ENCODE data around the gene FAHD1.
"Not testable (repeated sequence)": the region's sequence is repeated elsewhere in the genome, so short reads cannot be mapped to it uniquely, and the experiment has no call there.

Gene FAHD1

DNA sequence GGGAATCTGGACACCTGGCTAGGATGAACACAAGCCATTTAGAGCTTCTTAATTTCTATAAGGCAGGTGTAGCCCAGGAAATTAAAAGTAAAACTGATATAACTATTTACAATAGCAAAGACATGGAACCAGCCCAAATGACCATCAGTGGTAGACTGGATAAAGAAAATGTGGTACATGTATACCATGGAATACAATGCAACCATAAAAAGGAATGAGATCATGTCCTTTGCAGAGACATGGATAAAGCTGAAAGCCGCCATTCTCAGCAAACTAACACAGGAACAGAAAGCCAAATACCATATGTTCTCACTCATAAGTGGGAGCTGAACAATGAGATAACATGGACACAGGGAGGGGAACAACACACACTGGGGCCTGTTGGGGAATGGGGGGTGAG lies 19.4 kb downstream of the FAHD1 start:
- DNase-seq (ENCODE audit: low read depth): no peak

GRCh38 chr16:1850981-1851380 lies 24.0 kb downstream of the FAHD1 start:
- DNase-seq (ENCODE audit: low read depth): no peak

- no peak for DNase-seq (ENCODE audit: low read depth)
Measured at GRCh38 chr16:1851793-1852192, 24.8 kb downstream of the FAHD1 start.

DNA sequence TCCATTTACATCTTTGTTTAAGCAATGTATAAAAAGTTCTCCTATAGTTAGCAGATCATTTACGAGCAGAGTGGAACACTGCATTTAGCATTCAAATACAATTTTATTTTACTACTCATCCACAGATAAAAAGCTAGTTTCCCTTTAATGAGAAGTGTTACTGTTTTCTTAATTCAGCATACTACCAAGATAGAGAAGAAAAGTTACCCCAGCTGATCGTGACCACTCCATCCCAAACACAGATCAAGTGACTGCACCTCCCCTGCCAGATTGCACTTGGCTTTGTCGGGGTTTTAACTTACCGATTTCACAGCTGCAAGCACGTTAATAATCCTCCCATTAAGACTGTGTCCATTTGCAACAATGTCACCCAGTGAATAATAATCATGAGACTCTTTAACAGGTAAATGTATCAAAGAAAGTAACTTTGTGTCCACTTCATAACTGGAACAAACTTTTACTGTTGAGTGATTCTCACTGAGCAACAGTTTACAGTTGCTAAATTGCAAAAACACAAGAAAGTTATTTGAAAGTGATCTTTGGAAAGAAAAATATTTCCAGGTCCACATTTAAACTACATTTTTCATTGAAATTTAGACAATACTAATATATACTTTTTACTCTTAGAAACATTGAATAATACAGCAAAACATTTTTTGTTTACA lies 30.6 kb downstream of the FAHD1 start:
- no peak for DNase-seq (ENCODE audit: low read depth)

GRCh38 chr16:1858189-1858865 lies 31.3 kb downstream of the FAHD1 start:
- no peak for DNase-seq (ENCODE audit: low read depth)

DNA sequence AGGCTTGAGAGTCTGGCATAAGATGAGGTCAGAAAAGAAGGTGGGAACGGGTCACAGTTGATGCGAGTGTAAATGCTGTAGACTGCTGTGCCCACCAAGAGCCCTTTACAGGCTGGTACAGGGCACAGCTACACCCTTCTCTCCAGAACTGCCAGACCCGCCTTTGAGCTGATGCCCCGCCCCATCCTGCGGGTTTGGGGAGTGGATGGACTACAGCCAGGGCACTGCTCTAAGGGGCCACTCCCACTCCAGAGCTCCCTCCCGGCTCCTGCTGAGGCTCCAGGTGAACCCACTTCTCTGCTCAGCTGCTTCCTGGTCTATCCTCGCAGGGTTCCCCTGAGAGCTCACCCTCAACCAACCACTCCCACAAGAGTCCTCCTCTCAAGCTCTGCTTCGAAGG lies 32.6 kb downstream of the FAHD1 start:
- DNase-seq (ENCODE audit: low read depth): no peak

DNA sequence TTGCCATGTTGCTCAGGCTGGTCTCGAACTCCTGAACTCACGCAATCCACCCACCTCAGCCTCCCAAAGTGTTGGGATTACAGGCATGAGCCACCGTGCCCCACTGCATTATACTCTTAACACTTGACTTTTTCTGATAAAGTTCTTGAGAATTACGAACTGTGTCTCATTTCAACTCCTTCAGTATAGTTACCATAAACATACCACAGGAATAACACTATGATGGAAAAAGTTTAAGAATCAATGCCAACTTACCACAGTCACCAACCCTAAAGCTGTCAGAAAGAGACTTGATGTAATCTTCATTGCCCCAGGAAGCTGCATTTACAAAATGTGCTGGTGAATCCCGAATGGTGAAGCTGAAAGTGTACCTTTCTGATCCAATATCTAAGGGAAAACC lies 34.7 kb downstream of the FAHD1 start:
- no peak for DNase-seq (ENCODE audit: low read depth)

DNA sequence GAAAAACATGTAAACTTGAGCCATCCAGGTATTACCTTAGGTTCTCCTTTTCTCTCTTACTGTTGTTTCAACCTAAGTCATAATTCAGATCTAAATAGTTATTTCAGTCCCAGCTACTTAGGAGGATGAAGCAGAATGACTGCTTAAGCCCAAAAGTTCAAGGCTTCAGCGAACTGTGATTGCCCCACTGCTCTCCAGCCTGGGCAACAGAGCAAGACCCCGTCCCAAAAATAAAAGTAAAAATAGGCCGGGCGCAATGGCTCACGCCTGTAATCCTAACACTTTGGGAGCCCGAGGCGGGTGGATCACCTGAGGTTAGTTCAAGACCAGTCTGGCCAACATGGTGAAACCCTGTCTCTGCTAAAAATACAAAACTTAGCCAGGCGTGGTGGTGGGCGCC lies 35.4 kb downstream of the FAHD1 start:
- DNase-seq (ENCODE audit: low read depth): no peak

- peak; percentile 58 for DNase-seq (ENCODE audit: low read depth)
Measured at GRCh38 chr16:1863681-1864460, 36.9 kb downstream of the FAHD1 start.

GRCh38 chr16:1865902-1866690 lies 39.1 kb downstream of the FAHD1 start:
- DNase-seq (ENCODE audit: low read depth): no peak

DNA sequence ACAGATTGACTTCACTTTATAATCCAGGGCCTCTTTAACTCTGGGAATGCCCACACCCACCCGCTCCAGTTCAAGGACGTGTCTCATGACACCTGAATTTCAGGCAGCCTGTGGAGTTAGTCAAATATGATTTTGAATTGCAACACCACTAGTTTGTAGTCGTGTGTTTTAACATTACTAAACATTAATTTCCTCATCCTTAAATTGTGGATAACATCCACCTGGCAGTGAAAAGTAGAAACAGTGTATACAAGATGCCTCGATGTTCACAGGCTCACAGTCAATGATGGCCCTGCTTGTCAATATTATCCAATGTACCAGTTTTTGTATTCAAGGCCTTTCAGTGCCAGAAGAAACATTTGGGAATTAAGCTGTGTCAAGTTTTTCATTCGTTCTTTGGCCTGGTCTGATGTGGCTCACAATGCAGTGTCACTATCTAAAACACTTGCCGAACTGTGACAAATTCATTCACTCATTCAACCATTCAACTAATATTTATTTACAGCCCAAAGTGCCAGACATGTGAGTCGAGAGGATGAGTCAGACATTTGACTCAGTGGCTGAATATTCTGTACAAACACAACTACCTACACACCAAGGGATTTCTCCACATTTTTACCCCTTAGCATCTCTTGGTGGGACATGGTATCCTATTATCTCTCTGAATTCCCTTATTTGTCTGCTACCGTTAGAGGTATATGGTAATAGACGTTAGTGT lies 43.5 kb downstream of the FAHD1 start:
- peak; percentile 75 for DNase-seq (ENCODE audit: low read depth)

DNA sequence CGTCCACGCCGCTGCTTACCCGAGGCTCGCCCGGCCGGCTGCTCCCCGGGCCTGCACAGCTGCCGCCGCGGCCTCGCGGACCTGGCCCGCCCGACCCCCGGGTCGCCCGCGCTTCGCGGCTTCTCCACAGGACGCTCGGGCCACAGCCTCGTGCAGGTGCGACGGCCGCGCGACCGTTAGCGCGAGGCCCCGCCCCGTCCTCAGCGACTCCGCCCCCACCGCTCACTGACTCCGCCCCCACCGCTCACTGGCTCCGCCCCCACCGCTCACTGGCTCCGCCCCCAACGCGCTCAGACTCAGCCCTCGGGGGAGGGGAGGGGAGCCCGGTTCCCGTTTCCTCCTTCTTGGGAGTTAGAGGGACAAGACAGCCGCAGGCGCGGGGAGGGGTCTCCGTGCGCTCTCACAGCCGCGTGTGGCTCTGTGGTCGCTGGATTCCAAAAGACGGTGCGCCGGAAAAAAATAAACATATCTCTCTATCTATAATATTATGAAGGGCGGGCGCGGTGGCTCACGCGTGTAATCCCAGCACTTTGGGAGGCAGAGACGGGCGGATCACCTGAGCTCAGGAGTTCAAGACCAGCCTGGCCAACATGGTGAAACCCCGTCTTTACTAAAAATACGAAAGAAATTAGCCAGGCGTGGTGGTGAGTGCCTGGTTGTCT lies 45.1 kb downstream of the FAHD1 start, which contains the start of gene MEIOB:
Gene MEIOB, minus strand, starts transcription at position 191 of the 662 bp plus-strand sequence. CDS start 3,989 bp downstream, outside the sequence.
- peak; percentile 23 for DNase-seq (ENCODE audit: low read depth)

DNA sequence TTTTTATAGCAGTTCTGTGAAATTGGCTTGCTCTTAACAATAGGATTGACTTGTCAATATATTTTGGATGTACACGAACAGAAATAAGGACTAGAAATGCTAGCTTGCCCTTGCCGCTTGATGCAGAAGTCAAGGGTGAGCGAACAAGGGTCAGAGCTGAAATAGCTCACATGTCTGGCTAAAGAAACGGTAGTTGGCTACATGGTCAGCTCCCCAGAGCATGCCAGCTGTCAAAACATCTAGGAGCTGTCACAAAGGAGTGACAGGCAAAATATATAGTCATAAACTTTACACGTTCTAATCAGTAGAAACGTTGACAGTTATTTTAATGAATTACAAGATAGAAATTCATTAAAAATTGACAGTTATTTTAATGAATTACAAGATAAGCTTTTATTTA lies 47.8 kb downstream of the FAHD1 start:
- no peak for DNase-seq (ENCODE audit: low read depth)

DNA sequence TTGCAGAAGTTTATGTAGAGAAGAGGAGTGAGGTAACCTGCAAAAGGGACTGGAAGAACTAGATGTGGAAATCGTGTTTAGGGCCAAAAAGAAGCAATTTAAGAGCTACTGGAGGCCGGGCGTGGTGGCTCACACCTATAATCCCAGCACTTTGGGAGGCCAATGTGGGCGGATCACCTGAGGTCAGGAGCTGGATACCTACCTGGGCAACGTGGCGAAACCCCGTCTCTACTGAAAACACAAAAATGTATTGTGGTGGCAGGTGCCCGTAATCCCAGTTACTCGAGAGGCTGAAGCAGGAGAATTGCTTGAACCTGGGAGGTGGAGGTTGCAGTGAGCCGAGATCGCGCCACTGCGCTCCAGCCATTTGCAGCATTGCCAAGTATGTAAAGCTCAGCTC lies 49.1 kb downstream of the FAHD1 start:
- DNase-seq (ENCODE audit: low read depth): not testable (repeated sequence)

- no peak for DNase-seq (ENCODE audit: low read depth)
Measured at GRCh38 chr16:1876468-1876867, 49.5 kb downstream of the FAHD1 start.

- DNase-seq (ENCODE audit: low read depth): no peak
Measured at GRCh38 chr16:1877089-1877488, 50.1 kb downstream of the FAHD1 start.

- DNase-seq (ENCODE audit: low read depth): no peak
Measured at GRCh38 chr16:1877804-1878203, 50.8 kb downstream of the FAHD1 start.

- DNase-seq (ENCODE audit: low read depth): no peak
Measured at GRCh38 chr16:1878256-1878655, 51.2 kb downstream of the FAHD1 start.

Measured in EH (cell line).